ENCODE data around the gene TAF12. TPM values are rescaled to one million over a fixed set of nuclear protein-coding genes. Genes with fewer than 3 reads are reported as not detected.

Gene TAF12
- total RNA-seq, 6 donors from 2014 or later = 10.9 to 24.1 (median 19.6) TPM

- no peaks in the 10 kb centered on the region for H3K4me1 ChIP-seq
- no peak for TF ChIP-seq CTCF (IDR thresholded peaks at IDR 0.05)
- TF ChIP-seq EP300 (IDR thresholded peaks at IDR 0.05) = no peak
- no peak for TF ChIP-seq POLR2AphosphoS5 (IDR thresholded peaks at IDR 0.05)
- no peak for TF ChIP-seq POLR2A (IDR thresholded peaks at IDR 0.05)
- 90 to 100% methylated on average over 4 of the region's 4 CpGs for WGBS, 2 donors
- no peaks in the 10 kb centered on the region for H3K9me3 ChIP-seq
- no peak overlapping the region for H3K27ac ChIP-seq
- ATAC-seq (ENCODE audit: low FRiP score in 2 of 2) (no peak), DNase-seq (no peak)
- H3K36me3 ChIP-seq = peaks cover 15 to 92% (median 68%) of the 10 kb centered on the region in 4 donors
- H3K27me3 ChIP-seq = no peaks in the 10 kb centered on the region
- H3K4me3 ChIP-seq = no peak overlapping the region
Measured at GRCh38 chr1:28571911-28572310, 71.0 kb downstream of the TAF12 start.

- H3K27ac ChIP-seq = no peak overlapping the region
- TF ChIP-seq POLR2A (IDR thresholded peaks at IDR 0.05) = no peak
- no peak for TF ChIP-seq CTCF (IDR thresholded peaks at IDR 0.05)
- TF ChIP-seq POLR2AphosphoS5 (IDR thresholded peaks at IDR 0.05) = no peak
- no peak for TF ChIP-seq EP300 (IDR thresholded peaks at IDR 0.05)
- DNase-seq = no peak
- no peak overlapping the region for H3K4me3 ChIP-seq
- H3K9me3 ChIP-seq = no peaks in the 10 kb centered on the region
- H3K36me3 ChIP-seq = peaks cover 29 to 98% (median 79%) of the 10 kb centered on the region in 4 donors
- peaks cover 0 to 6% (median 0%) of the 10 kb centered on the region in 4 donors for H3K4me1 ChIP-seq
- no peak for ATAC-seq (ENCODE audit: low FRiP score in 2 of 2)
- WGBS, 2 donors = 88 to 92% methylated on average over 2 of the region's 2 CpGs
- H3K27me3 ChIP-seq = no peaks in the 10 kb centered on the region
Measured at GRCh38 chr1:28566931-28567330, 75.9 kb downstream of the TAF12 start.

GRCh38 chr1:28565726-28566125, 77.1 kb downstream of the TAF12 start:
- Histone ChIP-seq H3K4me1 (peaks cover 0 to 6% (median 0%) of the 10 kb centered on the region in 4 donors), H3K9me3 (no peaks in the 10 kb centered on the region), H3K27ac (no peak overlapping the region), H3K36me3 (peaks cover 38 to 98% (median 79%) of the 10 kb centered on the region in 4 donors), H3K4me3 (no peak overlapping the region), H3K27me3 (no peaks in the 10 kb centered on the region)
- 87 to 100% methylated on average over 6 of the region's 6 CpGs for WGBS, 2 donors
- no peak for ATAC-seq (ENCODE audit: low FRiP score in 2 of 2)
- no peak for DNase-seq
- TF ChIP-seq CTCF (IDR thresholded peaks at IDR 0.05) = no peak
- no peak for TF ChIP-seq POLR2A (IDR thresholded peaks at IDR 0.05)
- TF ChIP-seq EP300 (IDR thresholded peaks at IDR 0.05) = no peak
- no peak for TF ChIP-seq POLR2AphosphoS5 (IDR thresholded peaks at IDR 0.05)

GRCh38 chr1:28565040-28565439, 77.8 kb downstream of the TAF12 start:
- H3K4me3 ChIP-seq = no peak overlapping the region
- no peak for TF ChIP-seq EP300 (IDR thresholded peaks at IDR 0.05)
- no peak for TF ChIP-seq POLR2AphosphoS5 (IDR thresholded peaks at IDR 0.05)
- TF ChIP-seq POLR2A (IDR thresholded peaks at IDR 0.05) = no peak
- no peak for TF ChIP-seq CTCF (IDR thresholded peaks at IDR 0.05)
- 75 to 84% methylated on average over 7 of the region's 7 CpGs for WGBS, 2 donors
- peak in 1 of 2 donors; percentile 77 for DNase-seq
- no peaks in the 10 kb centered on the region for H3K27me3 ChIP-seq
- ATAC-seq (ENCODE audit: low FRiP score in 2 of 2) = peak in 1 of 2 donors; percentile 37
- peaks cover 0 to 6% (median 0%) of the 10 kb centered on the region in 4 donors for H3K4me1 ChIP-seq
- H3K36me3 ChIP-seq = peaks cover 43 to 98% (median 82%) of the 10 kb centered on the region in 4 donors
- H3K9me3 ChIP-seq = no peaks in the 10 kb centered on the region
- H3K27ac ChIP-seq = peak overlapping the region in 1 of 4 donors; percentile 68

- DNase-seq = no peak
- TF ChIP-seq POLR2A (IDR thresholded peaks at IDR 0.05) (no peak), CTCF (IDR thresholded peaks at IDR 0.05) (no peak), POLR2AphosphoS5 (IDR thresholded peaks at IDR 0.05) (no peak), EP300 (IDR thresholded peaks at IDR 0.05) (no peak)
- Histone ChIP-seq H3K36me3 (peaks cover 43 to 100% (median 87%) of the 10 kb centered on the region in 4 donors), H3K9me3 (no peaks in the 10 kb centered on the region), H3K4me3 (no peak overlapping the region), H3K27ac (peak overlapping the region in 1 of 4 donors; percentile 68), H3K27me3 (no peaks in the 10 kb centered on the region), H3K4me1 (peaks cover 0 to 6% (median 0%) of the 10 kb centered on the region in 4 donors)
- no peak for ATAC-seq (ENCODE audit: low FRiP score in 2 of 2)
Measured at GRCh38 chr1:28564310-28564709, 78.6 kb downstream of the TAF12 start.
